GM12878 (cell line): ENCODE results near the gene AGXT. TPM values are rescaled to one million over a fixed set of nuclear protein-coding genes. Genes with fewer than 3 reads are reported as not detected.

Experiments
- ATAC-seq: fragments of 200-7000 bp; cut with Tn5 transposase; 3 replicates; pipeline ENCODE4 v1.9.1; 2020; ENCODE audit warnings: mild to moderate bottlenecking, moderate library complexity
- BruUV-seq: library from RNA; stranded (reverse); fragments of 400-500 nt; replicated peaks from 2 replicates; lab custom pipeline; 2021; lab: Mats Ljungman, UMichigan
- CTCF ChIA-PET: fragments of 300-600 bp; sonication (Branson Sonifier 250); formaldehyde crosslinking; extraction: SDS; loops from one replicate; lab custom pipeline; 2021; ENCODE audit warnings: inconsistent platforms; lab: Yijun Ruan, JAX
- POLR2A ChIA-PET: fragments of 350-600 bp; formaldehyde crosslinking; extraction: SDS; loops from one replicate; lab custom pipeline; 2021; ENCODE audit warnings: inconsistent platforms; lab: Charles Lee
- RAD21 ChIA-PET: fragments of 300-600 bp; sonication (Branson Sonifier 250); formaldehyde crosslinking; loops from one replicate; lab custom pipeline; 2023; ENCODE audit warnings: antibody characterized with exemption; ENCODE audit not compliant: unreplicated experiment; lab: Charles Lee
- SMC1A ChIA-PET: fragments of 300-600 bp; sonication (Branson Sonifier 250); formaldehyde crosslinking; loops from one replicate; lab custom pipeline; 2023; ENCODE audit not compliant: unreplicated experiment, uncharacterized antibody; lab: Charles Lee
- DNase-seq: peaks from one replicate; pipeline ENCODE4 v3.0.0-alpha.2; 2011; ENCODE audit warnings: low read depth, low spot score
- FAIRE-seq: peaks from 3 replicates; lab custom pipeline; 2011; peaks lifted over from hg19 to GRCh38; lab: Jason Lieb, UNC
- H2AFZ ChIP-seq: 2 replicates; pipeline ENCODE4 v1.6.0; 2011; ENCODE audit warnings: low read depth, low read length, control low read depth; ENCODE audit not compliant: control insufficient read depth
- H3K27ac ChIP-seq: 2 replicates; pipeline ENCODE4 v1.5.1; 2011; ENCODE audit warnings: control low read depth; ENCODE audit not compliant: control insufficient read depth, insufficient read depth
- H3K27me3 ChIP-seq, 2 experiments: replicated peaks in 1 of 2; 2 replicates each; pipeline versions ENCODE4 v1.6.0 to v1.6.1; 2011; ENCODE audit warnings: low read length in 1 of 2; ENCODE audit not compliant: control insufficient read depth in 2 of 2, insufficient read depth in 2 of 2
- H3K36me3 ChIP-seq, 2 experiments: 2 replicates each; pipeline ENCODE4 v1.5.1; 2011; ENCODE audit warnings: low read length in 1 of 2; ENCODE audit not compliant: control insufficient read depth in 2 of 2, insufficient read depth in 2 of 2
- H3K4me1 ChIP-seq: 2 replicates; pipeline ENCODE4 v1.6.1; 2011; ENCODE audit warnings: mild to moderate bottlenecking, low read length, moderate library complexity, mixed read lengths; ENCODE audit not compliant: control insufficient read depth, insufficient read depth
- H3K4me2 ChIP-seq: 2 replicates; pipeline ENCODE4 v1.6.0; 2011; ENCODE audit warnings: control low read depth; ENCODE audit not compliant: control insufficient read depth, insufficient read depth
- H3K4me3 ChIP-seq: fragments of 200-600 bp; sonication (generic); 2 replicates; pipeline ENCODE4 v1.5.1; 2016
- H3K79me2 ChIP-seq: 2 replicates; pipeline ENCODE4 v1.6.0; 2011; ENCODE audit warnings: low read length; ENCODE audit not compliant: control insufficient read depth, insufficient read depth
- H3K9ac ChIP-seq: 2 replicates; pipeline ENCODE4 v1.8.0; 2011; ENCODE audit warnings: low read length, control low read depth, mixed read lengths; ENCODE audit not compliant: control insufficient read depth, insufficient read depth
- H3K9me3 ChIP-seq: replicated peaks from 3 replicates; pipeline ENCODE4 v1.5.1; 2011; ENCODE audit warnings: mild to moderate bottlenecking, low read length; ENCODE audit not compliant: control insufficient read depth, insufficient read depth
- H4K20me1 ChIP-seq: 2 replicates; pipeline ENCODE4 v1.6.0; 2011; ENCODE audit not compliant: control insufficient read depth, insufficient read depth
- BHLHE40 ChIP-seq, 2 experiments: fragments of 450-650 bp in 1 of 2; IDR thresholded peaks; 2 replicates each; pipeline ENCODE4 v1.6.1; 2011 to 2017; ENCODE audit warnings: low read depth in 2 of 2, borderline replicate concordance in 1 of 2, improper control_type of control experiment in 1 of 2, low read length in 1 of 2, mild to moderate bottlenecking in 1 of 2
- CHD1 ChIP-seq: IDR thresholded peaks from 2 replicates; pipeline ENCODE4 v1.6.1; 2012; ENCODE audit warnings: low read depth, low read length, improper control_type of control experiment
- ELK1 ChIP-seq: IDR thresholded peaks from 2 replicates; pipeline ENCODE4 v1.6.1; 2012; ENCODE audit warnings: low read depth, low read length, improper control_type of control experiment
- ESRRA ChIP-seq: IDR thresholded peaks from 2 replicates; pipeline ENCODE4 v1.6.1; 2012; ENCODE audit warnings: mild to moderate bottlenecking, low read length, improper control_type of control experiment
- ETV6 ChIP-seq, 2 experiments: fragments of 450-650 bp in 1 of 2; IDR thresholded peaks in 1 of 2; conservative IDR thresholded peaks in 1 of 2; 2 replicates each; pipeline ENCODE4 v1.6.1; 2014; ENCODE audit warnings: antibody characterized with exemption in 1 of 2, borderline replicate concordance in 1 of 2, low read depth in 1 of 2, mild to moderate bottlenecking in 1 of 2, moderate library complexity in 1 of 2
- IKZF1 ChIP-seq: fragments of 450-650 bp; conservative IDR thresholded peaks from 2 replicates; pipeline ENCODE4 v1.6.1; 2017; ENCODE audit warnings: antibody characterized with exemption, mild to moderate bottlenecking
- LARP7 ChIP-seq: fragments of 450-650 bp; IDR thresholded peaks from 2 replicates; pipeline ENCODE4 v1.6.1; 2017; ENCODE audit warnings: mild to moderate bottlenecking
- MEF2B ChIP-seq: fragments of 450-650 bp; IDR thresholded peaks from 2 replicates; pipeline ENCODE4 v1.6.1; 2018; ENCODE audit warnings: mild to moderate bottlenecking, moderate library complexity; ENCODE audit not compliant: partially characterized antibody, poor library complexity, severe bottlenecking
- NFIC ChIP-seq: IDR thresholded peaks from 2 replicates; pipeline ENCODE4 v1.6.1; 2012; ENCODE audit warnings: low read depth, mild to moderate bottlenecking, inconsistent platforms, low read length, moderate library complexity
- NKRF ChIP-seq: fragments of 450-650 bp; conservative IDR thresholded peaks from 2 replicates; pipeline ENCODE4 v1.6.1; 2017; ENCODE audit warnings: mild to moderate bottlenecking, moderate library complexity
- POU2F2 ChIP-seq: IDR thresholded peaks from 3 replicates; pipeline ENCODE4 v1.6.1; 2011; ENCODE audit warnings: low read depth, mild to moderate bottlenecking, low read length, borderline replicate concordance
- RELB ChIP-seq: fragments of 450-650 bp; IDR thresholded peaks from 2 replicates; pipeline ENCODE4 v1.6.1; 2017; ENCODE audit warnings: low read depth, mild to moderate bottlenecking, moderate library complexity
- SMC3 ChIP-seq: IDR thresholded peaks from 2 replicates; pipeline ENCODE4 v1.6.1; 2011; ENCODE audit warnings: low read length, improper control_type of control experiment, borderline replicate concordance
- STAT3 ChIP-seq: IDR thresholded peaks from 2 replicates; pipeline ENCODE4 v1.6.1; 2011; ENCODE audit warnings: low read depth, low read length, improper control_type of control experiment
- ZNF274 ChIP-seq: IDR thresholded peaks from one replicate; pipeline ENCODE4 v1.8.0; 2011; ENCODE audit not compliant: insufficient read length, insufficient read depth
- ZNF384 ChIP-seq: IDR thresholded peaks from 2 replicates; pipeline ENCODE4 v1.6.1; 2012; ENCODE audit warnings: low read depth, mild to moderate bottlenecking, low read length, improper control_type of control experiment, borderline replicate concordance
- ZSCAN29 ChIP-seq: fragments of 450-650 bp; IDR thresholded peaks from 2 replicates; pipeline ENCODE4 v1.6.1; 2017; ENCODE audit warnings: mild to moderate bottlenecking, moderate library complexity
- WGBS: methylation state at CpG from one replicate; pipeline ENCODE4 v1.1.6; 2016; ENCODE audit warnings: low lambda C conversion rate; ENCODE audit not compliant: insufficient replicate concordance, insufficient coverage; ENCODE audit errors: missing lambda C conversion rate; 5-methylcytosine and 5-hydroxymethylcytosine counted together
- in situ Hi-C: fragments of 300-500 bp; cut with MboI; formaldehyde crosslinking; loops from 9 replicates; pipeline ENCODE4 v1.14.3; 2018; ENCODE audit warnings: mixed read lengths
- intact Hi-C: fragments of 100-400 bp; cut with micrococcal nuclease; formaldehyde crosslinking; loops from one replicate; pipeline ENCODE4 v1.14.2; 2022; ENCODE audit not compliant: unreplicated experiment
- polyA plus RNA-seq, 11 experiments: library from polyadenylated mRNA; depleted of rRNA in 4 of 11; unstranded in 6 of 11; stranded (reverse) in 5 of 11; fragments of >200 nt; fragmentation: Nextera tagmentation in 4 of 11; fragmentation: Illumina TruSeq in 1 of 11; extraction: Ambion mirVana in 4 of 11; extraction: Trizol in 1 of 11; gene quantifications; 1 replicate in 1 of 11; 2 replicates in 10 of 11; pipeline versions ENCODE4 v1.2.1 to v1.2.3, GENCODE V29; 2011 to 2016; ENCODE audit warnings: inconsistent platforms in 2 of 11, missing spikeins in 2 of 11, low read depth in 1 of 11
- total RNA-seq, 4 experiments: library from RNA; depleted of rRNA in 3 of 4; stranded (reverse); fragments of >200 nt in 3 of 4; fragmentation: Illumina TruSeq in 1 of 4; extraction: Trizol in 1 of 4; gene quantifications; 2 replicates each; pipeline versions ENCODE4 v1.2.1 to v1.2.3, GENCODE V29; 2013 to 2021

AGXT gene
- total and polyA plus RNA-seq, 10 of the 15 experiments (the other 5 are each of a cell fraction or from before 2014, with no cell fraction given), result 0.18 TPM; not detected in 9

GRCh38 chr2:240906911-240907590 lies 38.4 kb downstream of the AGXT start (continued):
- TF ChIP-seq ZSCAN29 (no peak), RELB (no peak), LARP7 (no peak), BHLHE40 (IDR thresholded peaks at IDR 0.05; ENCODE audit: borderline replicate concordance in 1 of 2, low read depth in 2 of 2, low read length in 1 of 2) (no peak)

GRCh38 chr2:240909216-240909974 lies 40.8 kb downstream of the AGXT start:
- no TSS peak for BruUV-seq
- in situ Hi-C loops (no loop called here), intact Hi-C loops (no loop called here)
- no peak overlapping the region for H3K4me2 ChIP-seq
- RAD21 ChIA-PET, result no interaction called here
- H3K79me2 ChIP-seq, result no peaks in the 10 kb centered on the region
- TF ChIP-seq ESRRA (no peak), ZNF274 (no peak), NKRF (no peak), NFIC (no peak), ELK1 (no peak), STAT3 (no peak), ETV6 (conservative IDR thresholded peaks at IDR 0.05 in 1 of 2, IDR thresholded peaks at IDR 0.05 in 1 of 2; ENCODE audit: borderline replicate concordance in 1 of 2, low read depth in 1 of 2) (no peak), MEF2B (no peak), SMC3 (no peak), POU2F2 (no peak), IKZF1 (no peak), CHD1 (no peak), ZNF384 (no peak)
- H3K36me3 ChIP-seq, result no peaks in the 10 kb centered on the region
- POLR2A ChIA-PET, result no interaction called here
- no peak overlapping the region for H2AFZ ChIP-seq
- 37% methylated on average over 17 of the region's 17 CpGs for WGBS
- H4K20me1 ChIP-seq, result no peaks in the 10 kb centered on the region
- no peaks in the 10 kb centered on the region for H3K4me1 ChIP-seq
- ATAC-seq (no peak), FAIRE-seq (no peak), DNase-seq (no peak)
- CTCF ChIA-PET, result no interaction called here
- SMC1A ChIA-PET, result no interaction called here
- peaks cover 0 to 3% of the 10 kb centered on the region in 2 experiments for H3K27me3 ChIP-seq
- H3K9ac ChIP-seq, result no peak overlapping the region
- no peaks in the 10 kb centered on the region for H3K9me3 ChIP-seq
- H3K4me3 ChIP-seq, result no peak overlapping the region
- no peak overlapping the region for H3K27ac ChIP-seq
